CD4-positive, alpha-beta memory T cell (primary cell): Measurements from ENCODE around the gene CAMTA1. TPM values are rescaled to one million over a fixed set of nuclear protein-coding genes. Genes with fewer than 3 reads are reported as not detected.

ENCODE experiments used
- CTCF ChIA-PET: fragments of 350-600 bp; sonication (Branson Sonifier 250); formaldehyde crosslinking; loops from one replicate; lab custom pipeline; 2021; ENCODE audit warnings: inconsistent platforms; ENCODE audit not compliant: partially characterized antibody; lab: Charles Lee
- POLR2A ChIA-PET: fragments of 350-600 bp; sonication (Branson Sonifier 250); formaldehyde crosslinking; loops from one replicate; lab custom pipeline; 2021; ENCODE audit not compliant: partially characterized antibody; lab: Charles Lee
- DNase-seq, 5 donors: peaks; one replicate each; pipeline versions ENCODE4 v3.0.0 to v3.0.0-alpha.2; 2020 to 2022; ENCODE audit warnings: mixed read lengths in 1 of 5
- H3K27ac ChIP-seq: one replicate; pipeline ENCODE4 v1.7.0; 2013; ENCODE audit warnings: low read depth, low read length
- H3K27me3 ChIP-seq: 2 replicates; pipeline ENCODE4 v1.7.0; 2013; ENCODE audit warnings: mild to moderate bottlenecking, low read length, moderate library complexity; ENCODE audit not compliant: insufficient read depth
- H3K36me3 ChIP-seq: 2 replicates; pipeline ENCODE4 v1.7.0; 2013; ENCODE audit warnings: mild to moderate bottlenecking, low read length, moderate library complexity; ENCODE audit not compliant: insufficient read depth
- H3K4me1 ChIP-seq: 2 replicates; pipeline ENCODE4 v1.7.0; 2013; ENCODE audit warnings: mild to moderate bottlenecking, low read length, moderate library complexity; ENCODE audit not compliant: insufficient read depth
- H3K4me3 ChIP-seq, 2 donors: one replicate each; pipeline ENCODE4 v1.7.0; 2013; ENCODE audit warnings: low read length in 2 of 2, mild to moderate bottlenecking in 1 of 2
- H3K9me3 ChIP-seq, 2 donors: one replicate each; pipeline ENCODE4 v1.7.0; 2013; ENCODE audit warnings: low read length in 2 of 2, control low read depth in 1 of 2; ENCODE audit not compliant: control insufficient read depth in 1 of 2
- H3K27ac Mint-ChIP-seq, 7 donors: one replicate each; pipeline ENCODE4 v1.8.0; 2020 to 2021; ENCODE audit warnings: mixed read lengths in 7 of 7, mild to moderate bottlenecking in 6 of 7, inconsistent platforms in 3 of 7, moderate library complexity in 3 of 7
- H3K27me3 Mint-ChIP-seq, 2 donors: one replicate each; pipeline ENCODE4 v1.8.0; 2020 to 2021; ENCODE audit warnings: mixed read lengths in 2 of 2
- H3K36me3 Mint-ChIP-seq, 2 donors: one replicate each; pipeline ENCODE4 v1.8.0; 2020 to 2021; ENCODE audit warnings: mixed read lengths in 2 of 2, inconsistent platforms in 1 of 2, mild to moderate bottlenecking in 1 of 2
- H3K4me1 Mint-ChIP-seq, 4 donors: one replicate each; pipeline ENCODE4 v1.8.0; 2020 to 2021; ENCODE audit warnings: mixed read lengths in 4 of 4, mild to moderate bottlenecking in 1 of 4
- H3K4me3 Mint-ChIP-seq, 8 donors: one replicate each; pipeline ENCODE4 v1.8.0; 2020 to 2021; ENCODE audit warnings: mixed read lengths in 8 of 8, mild to moderate bottlenecking in 7 of 8, moderate library complexity in 6 of 8, inconsistent platforms in 3 of 8
- H3K9me3 Mint-ChIP-seq, 8 donors: one replicate each; pipeline ENCODE4 v1.8.0; 2020 to 2021; ENCODE audit warnings: mixed read lengths in 8 of 8, mild to moderate bottlenecking in 5 of 8, inconsistent platforms in 3 of 8, moderate library complexity in 1 of 8
- intact Hi-C: fragments of 100-400 bp; cut with micrococcal nuclease; formaldehyde crosslinking; loops from one replicate; pipeline ENCODE4 v1.15.1; 2023
- polyA plus RNA-seq, 2 donors: library from polyadenylated mRNA; unstranded; fragments of 300-500 nt; fragmentation: Illumina TruSeq; gene quantifications; one replicate each; pipeline ENCODE4 v1.2.3, GENCODE V29; 2021
- total RNA-seq, 2 experiments: library from RNA; stranded (reverse); gene quantifications; one replicate each; pipeline ENCODE4 v1.2.3, GENCODE V29; 2021

Gene CAMTA1
- total and polyA plus RNA-seq, 4 experiments from 2014 or later: 39.1 to 118 (median 59.9) TPM

DNA sequence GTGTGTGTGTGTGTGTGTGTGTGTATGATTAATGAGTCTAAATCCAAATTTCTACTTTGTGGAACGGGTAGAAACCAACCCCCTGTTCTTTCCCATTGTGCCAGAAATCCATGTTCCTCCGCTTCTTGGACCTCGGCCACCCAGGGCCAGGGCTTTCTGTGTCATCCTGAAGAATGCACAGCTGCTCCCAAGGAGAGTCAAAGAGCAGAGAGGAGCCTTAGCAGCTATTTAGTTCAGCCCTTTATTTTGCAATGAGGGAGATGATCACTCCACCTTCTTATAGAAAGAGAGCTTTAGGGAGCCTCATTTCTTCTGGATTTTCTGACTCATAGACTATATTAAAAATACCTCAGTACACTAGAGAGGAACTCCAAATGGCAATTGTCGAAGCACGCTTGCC, 496.6 kb downstream of the CAMTA1 start:
- Histone ChIP-seq H3K4me3 (no peak overlapping the region), H3K4me1 (no peaks in the 10 kb centered on the region), H3K27ac (no peak overlapping the region), H3K36me3 (no peaks in the 10 kb centered on the region), H3K9me3 (no peaks in the 10 kb centered on the region), H3K27me3 (no peaks in the 10 kb centered on the region)
- Mint-ChIP-seq H3K4me3 (no peak overlapping the region), H3K27me3 (peaks cover 7 to 18% of the 10 kb centered on the region in 2 donors), H3K4me1 (no peaks in the 10 kb centered on the region), H3K27ac (no peak overlapping the region), H3K9me3 (peaks cover 0 to 11% (median under 1%) of the 10 kb centered on the region in 8 donors), H3K36me3 (no peaks in the 10 kb centered on the region)
- ChIA-PET CTCF (no interaction called here), POLR2A (no interaction called here)
- no peak for DNase-seq
- intact Hi-C loops: no loop called here

DNA sequence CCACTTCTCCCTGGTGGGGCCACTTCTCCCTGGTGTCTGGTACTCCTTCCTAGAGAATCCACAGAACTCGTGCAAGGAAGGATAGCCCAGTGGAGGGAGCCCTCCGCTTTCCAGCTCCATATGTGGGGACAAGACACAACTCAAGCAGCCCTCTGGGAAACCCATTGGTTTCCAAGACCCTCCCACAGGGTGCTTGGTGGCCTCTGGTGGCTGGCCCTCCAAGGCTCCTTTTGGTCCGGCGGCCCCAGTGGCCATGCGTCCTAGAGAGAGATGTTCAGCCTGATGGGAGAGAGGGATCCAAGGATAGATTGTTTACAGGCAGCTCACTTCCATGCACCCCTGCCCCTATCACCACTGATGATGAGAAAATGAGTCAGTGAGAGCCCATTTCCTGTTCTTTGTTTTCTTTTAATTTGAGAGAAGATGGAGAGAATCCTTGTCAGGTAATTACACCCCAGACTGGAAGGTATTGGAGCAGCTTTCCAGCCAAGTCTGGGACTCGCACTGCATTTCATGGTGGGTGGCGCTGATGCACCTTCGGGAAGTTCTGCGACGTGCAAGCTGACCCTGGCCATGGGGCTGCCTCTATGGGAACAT, 499.7 kb downstream of the CAMTA1 start:
- Histone ChIP-seq H3K9me3 (no peaks in the 10 kb centered on the region), H3K27ac (no peak overlapping the region), H3K27me3 (no peaks in the 10 kb centered on the region), H3K4me1 (no peaks in the 10 kb centered on the region), H3K36me3 (no peaks in the 10 kb centered on the region), H3K4me3 (no peak overlapping the region)
- Mint-ChIP-seq H3K27me3 (peaks cover 12 to 24% of the 10 kb centered on the region in 2 donors), H3K4me3 (no peak overlapping the region), H3K27ac (no peak overlapping the region), H3K4me1 (no peaks in the 10 kb centered on the region), H3K36me3 (no peaks in the 10 kb centered on the region), H3K9me3 (peaks cover 0 to 13% (median 1%) of the 10 kb centered on the region in 8 donors)
- ChIA-PET CTCF (no interaction called here), POLR2A (no interaction called here)
- DNase-seq: no peak
- intact Hi-C loops: no loop called here

DNA sequence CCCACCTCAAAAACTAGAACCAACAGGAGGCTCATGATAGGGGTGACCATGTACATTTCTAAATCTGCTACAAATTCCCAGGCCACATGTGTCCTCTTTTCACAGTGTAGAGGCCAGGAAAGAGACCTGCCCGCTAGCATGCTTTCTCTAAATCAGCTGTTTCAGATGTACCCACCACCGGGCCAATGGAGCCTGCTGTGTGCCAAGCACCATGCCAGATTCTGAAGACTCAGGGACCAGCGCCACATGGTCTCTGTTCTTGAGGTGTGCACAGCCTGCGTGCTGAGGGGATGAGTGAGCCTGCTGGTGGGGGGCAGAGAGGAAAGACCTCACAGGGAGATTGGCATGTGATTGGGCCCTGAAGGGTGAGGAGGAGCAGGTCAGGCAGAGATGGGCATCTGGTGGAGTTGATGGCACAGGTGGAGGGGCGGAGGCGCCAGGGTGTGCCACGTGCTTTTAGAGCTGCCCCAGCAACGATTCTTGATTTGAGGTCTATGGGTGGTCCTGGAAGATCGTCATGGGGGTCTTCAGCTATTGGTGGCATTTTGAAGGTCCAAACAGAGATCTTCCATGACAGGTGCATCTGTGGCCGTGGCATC, 500.7 kb downstream of the CAMTA1 start:
- Mint-ChIP-seq H3K27ac (no peak overlapping the region), H3K9me3 (peaks cover 0 to 13% (median 1%) of the 10 kb centered on the region in 8 donors), H3K27me3 (peaks cover 13 to 24% of the 10 kb centered on the region in 2 donors), H3K4me1 (no peaks in the 10 kb centered on the region), H3K36me3 (no peaks in the 10 kb centered on the region), H3K4me3 (no peak overlapping the region)
- H3K9me3 ChIP-seq: no peaks in the 10 kb centered on the region
- H3K4me3 ChIP-seq: no peak overlapping the region
- no peaks in the 10 kb centered on the region for H3K36me3 ChIP-seq
- intact Hi-C loops: no loop called here
- H3K27ac ChIP-seq: no peak overlapping the region
- DNase-seq: no peak
- POLR2A ChIA-PET: no interaction called here
- CTCF ChIA-PET: no interaction called here
- H3K4me1 ChIP-seq: no peaks in the 10 kb centered on the region
- H3K27me3 ChIP-seq: no peaks in the 10 kb centered on the region

DNA sequence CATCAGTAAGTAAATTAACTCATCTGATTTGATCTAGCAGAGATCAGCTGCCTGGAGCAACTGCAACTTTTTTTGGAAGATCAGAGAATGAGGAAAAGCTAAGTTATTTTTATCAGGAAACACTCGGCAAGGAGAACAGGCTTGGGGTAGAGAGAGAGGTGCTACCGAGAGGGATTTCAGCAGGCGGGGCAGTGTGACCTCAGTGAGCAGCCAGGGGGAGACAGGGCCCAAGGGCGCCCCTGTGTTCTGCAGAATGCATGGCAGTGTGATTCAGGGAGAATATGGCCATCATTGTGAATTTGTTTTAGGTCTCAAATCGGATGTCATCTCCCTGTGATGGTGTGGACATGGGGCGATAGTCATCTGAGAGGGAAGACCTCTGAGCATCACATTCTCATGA, 501.8 kb downstream of the CAMTA1 start:
- ChIA-PET CTCF (no interaction called here), POLR2A (no interaction called here)
- H3K27me3 ChIP-seq: no peaks in the 10 kb centered on the region
- no peaks in the 10 kb centered on the region for H3K4me1 ChIP-seq
- intact Hi-C loops: no loop called here
- no peaks in the 10 kb centered on the region for H3K36me3 Mint-ChIP-seq
- H3K9me3 ChIP-seq: no peaks in the 10 kb centered on the region
- H3K36me3 ChIP-seq: no peaks in the 10 kb centered on the region
- peaks cover 12 to 24% of the 10 kb centered on the region in 2 donors for H3K27me3 Mint-ChIP-seq
- no peaks in the 10 kb centered on the region for H3K4me1 Mint-ChIP-seq
- H3K4me3 ChIP-seq: no peak overlapping the region
- no peak overlapping the region for H3K4me3 Mint-ChIP-seq
- H3K27ac ChIP-seq: no peak overlapping the region
- H3K27ac Mint-ChIP-seq: no peak overlapping the region
- no peak for DNase-seq
- peaks cover 0 to 13% (median 1%) of the 10 kb centered on the region in 8 donors for H3K9me3 Mint-ChIP-seq

DNA sequence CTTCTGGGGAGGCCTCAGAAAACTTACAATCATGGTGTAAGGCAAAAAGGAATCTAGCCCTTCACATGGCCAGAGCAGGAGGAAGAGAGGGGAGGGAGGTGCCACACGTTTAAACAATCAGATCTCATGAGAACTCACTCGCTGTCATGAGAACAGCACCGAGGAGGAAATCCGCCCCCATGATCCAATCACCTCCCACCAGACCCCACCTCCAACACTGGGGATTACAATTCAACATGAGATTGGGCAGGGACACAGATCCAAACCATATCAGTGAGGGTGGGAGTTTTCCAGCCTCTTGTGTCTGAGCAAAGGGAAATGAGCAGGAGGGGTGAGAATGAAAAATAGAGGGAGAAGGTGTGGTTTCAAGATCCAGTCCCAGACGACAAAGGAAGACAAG, 503.7 kb downstream of the CAMTA1 start:
- H3K27me3 Mint-ChIP-seq: peaks cover 5 to 15% of the 10 kb centered on the region in 2 donors
- H3K27ac Mint-ChIP-seq: no peak overlapping the region
- Histone ChIP-seq H3K4me1 (no peaks in the 10 kb centered on the region), H3K27me3 (no peaks in the 10 kb centered on the region), H3K27ac (no peak overlapping the region), H3K4me3 (no peak overlapping the region), H3K36me3 (no peaks in the 10 kb centered on the region), H3K9me3 (no peaks in the 10 kb centered on the region)
- no peaks in the 10 kb centered on the region for H3K4me1 Mint-ChIP-seq
- POLR2A ChIA-PET: no interaction called here
- no peak for DNase-seq
- H3K4me3 Mint-ChIP-seq: no peak overlapping the region
- H3K9me3 Mint-ChIP-seq: peaks cover 0 to 9% (median 2%) of the 10 kb centered on the region in 8 donors
- intact Hi-C loops: no loop called here
- H3K36me3 Mint-ChIP-seq: no peaks in the 10 kb centered on the region
- CTCF ChIA-PET: no interaction called here

DNA sequence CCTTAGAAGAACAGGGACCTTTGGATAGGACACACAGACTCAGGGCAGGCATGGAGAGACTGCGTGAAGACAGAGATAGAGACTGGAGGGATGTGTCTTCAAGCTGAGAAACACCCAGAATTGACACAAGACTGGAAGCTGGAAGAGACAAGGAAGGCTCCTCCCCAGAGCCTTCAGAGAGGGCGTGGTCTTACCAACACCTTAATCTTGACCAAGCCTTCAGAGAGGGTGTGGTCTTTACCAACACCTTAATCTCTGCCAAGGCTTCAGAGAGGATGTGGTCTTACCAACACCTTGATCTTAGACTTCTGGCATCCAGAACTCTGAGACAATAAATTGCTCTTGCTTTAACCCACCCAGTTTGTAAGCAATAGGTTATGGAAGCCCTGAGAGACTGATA, 504.4 kb downstream of the CAMTA1 start:
- Histone ChIP-seq H3K36me3 (no peaks in the 10 kb centered on the region), H3K4me1 (no peaks in the 10 kb centered on the region), H3K9me3 (no peaks in the 10 kb centered on the region), H3K27me3 (no peaks in the 10 kb centered on the region), H3K27ac (no peak overlapping the region), H3K4me3 (no peak overlapping the region)
- CTCF ChIA-PET: no interaction called here
- intact Hi-C loops: no loop called here
- no peak for DNase-seq
- Mint-ChIP-seq H3K27ac (no peak overlapping the region), H3K27me3 (peaks cover 5 to 15% of the 10 kb centered on the region in 2 donors), H3K4me3 (no peak overlapping the region), H3K4me1 (no peaks in the 10 kb centered on the region), H3K36me3 (no peaks in the 10 kb centered on the region), H3K9me3 (peaks cover 0 to 9% (median 2%) of the 10 kb centered on the region in 8 donors)
- POLR2A ChIA-PET: no interaction called here

DNA sequence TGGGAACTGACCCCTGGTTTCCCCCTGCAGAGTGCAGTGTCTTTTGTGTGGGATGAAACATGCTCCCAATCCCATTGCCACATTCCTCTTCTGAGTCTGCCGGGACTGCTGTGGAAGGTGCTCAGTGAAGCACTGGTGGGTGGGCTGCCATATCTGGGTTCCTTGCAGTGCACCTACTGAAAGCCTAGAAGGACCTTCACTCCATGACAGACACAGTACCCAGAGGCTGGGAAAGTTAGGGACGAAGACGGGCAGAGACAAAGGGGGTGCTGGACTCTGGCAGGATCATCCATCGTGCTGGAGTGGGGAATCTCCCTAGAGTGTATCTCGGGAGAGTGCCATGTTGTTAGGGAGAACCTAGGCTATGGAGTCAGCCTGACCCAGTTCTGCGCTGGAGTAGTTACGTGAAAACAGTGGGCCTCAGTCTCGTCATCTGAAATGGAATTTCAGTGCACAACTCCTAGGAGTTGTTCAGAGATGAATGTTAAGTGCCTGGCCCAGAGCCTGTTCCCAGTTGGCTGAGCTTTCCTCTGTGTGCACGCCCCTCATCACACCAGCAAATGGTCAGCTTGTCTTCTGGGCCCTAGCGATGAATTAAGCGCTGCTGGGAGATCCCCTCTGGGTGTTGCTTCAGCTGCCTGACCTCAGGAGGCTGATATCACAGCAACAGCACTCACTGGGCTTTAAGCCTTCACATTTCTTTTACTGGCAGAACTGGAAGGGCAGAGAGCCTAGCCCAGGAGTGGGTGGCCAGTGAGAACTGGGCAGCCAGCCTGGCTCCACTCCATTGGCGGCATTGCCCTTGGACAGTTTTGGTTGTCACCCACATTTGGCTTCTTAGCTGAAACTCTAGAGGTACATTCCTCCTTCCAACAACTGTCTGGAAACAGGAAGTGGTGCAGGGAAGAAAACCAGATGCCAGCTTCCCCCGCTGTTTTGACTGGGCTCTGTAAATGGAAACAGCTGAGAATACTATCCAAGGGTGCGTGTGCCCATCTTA, 506.0 kb downstream of the CAMTA1 start:
- Mint-ChIP-seq H3K36me3 (no peaks in the 10 kb centered on the region), H3K4me1 (no peaks in the 10 kb centered on the region), H3K4me3 (no peak overlapping the region), H3K27ac (no peak overlapping the region), H3K9me3 (peaks cover 0 to 9% (median 2%) of the 10 kb centered on the region in 8 donors), H3K27me3 (peaks cover 5 to 15% of the 10 kb centered on the region in 2 donors)
- ChIA-PET POLR2A (no interaction called here), CTCF (no interaction called here)
- intact Hi-C loops: no loop called here
- H3K9me3 ChIP-seq: no peaks in the 10 kb centered on the region
- no peaks in the 10 kb centered on the region for H3K36me3 ChIP-seq
- no peaks in the 10 kb centered on the region for H3K4me1 ChIP-seq
- no peak for DNase-seq
- no peaks in the 10 kb centered on the region for H3K27me3 ChIP-seq
- H3K27ac ChIP-seq: no peak overlapping the region
- no peak overlapping the region for H3K4me3 ChIP-seq
